ENCODE data around the gene ALDH5A1. TPM values are rescaled to one million over a fixed set of nuclear protein-coding genes. Genes with fewer than 3 reads are reported as not detected.

ALDH5A1 gene
- total and polyA plus RNA-seq, 12 donors = 1.9 to 45.5 (median 29.5) TPM

DNA sequence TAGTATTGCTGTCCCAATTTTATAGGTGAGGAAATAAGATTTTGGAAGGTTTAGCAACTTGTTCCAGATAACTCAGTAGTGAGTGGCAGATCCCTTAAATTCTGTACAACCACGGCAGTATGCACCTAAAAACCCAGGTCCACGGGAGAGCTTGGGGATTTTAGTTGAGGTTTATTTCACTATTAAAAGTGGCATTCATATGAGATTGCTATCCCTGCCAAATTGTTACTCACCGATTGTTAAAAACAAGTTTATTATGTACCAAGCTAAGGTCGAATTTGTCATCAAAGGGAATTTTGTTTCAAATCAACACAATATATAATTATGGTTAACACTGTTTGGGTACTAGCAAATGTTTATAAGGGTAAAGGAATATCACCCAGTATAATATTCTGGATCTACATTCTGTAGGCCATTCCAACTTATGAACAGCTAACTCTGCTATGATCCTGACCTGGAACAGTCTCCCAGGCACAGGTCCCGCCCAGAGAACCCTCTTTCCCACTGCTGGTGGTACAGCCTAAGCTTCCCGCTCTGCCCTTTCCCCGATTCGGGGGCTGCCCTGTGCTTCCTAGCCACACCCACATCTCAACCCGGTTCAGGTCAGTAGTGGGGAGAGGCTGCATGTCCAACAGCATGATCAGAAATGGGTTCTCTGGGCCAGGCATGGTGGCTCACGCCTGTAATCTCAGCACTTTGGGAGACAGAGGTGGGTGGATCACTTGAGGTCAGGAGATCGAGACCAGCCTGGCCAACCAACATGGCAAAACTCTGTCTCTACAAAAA lies 30.3 kb upstream of the ALDH5A1 start:
- no peaks in the 10 kb centered on the region for H3K27me3 ChIP-seq
- DNase-seq = no peak
- TF ChIP-seq, protein P1, sequence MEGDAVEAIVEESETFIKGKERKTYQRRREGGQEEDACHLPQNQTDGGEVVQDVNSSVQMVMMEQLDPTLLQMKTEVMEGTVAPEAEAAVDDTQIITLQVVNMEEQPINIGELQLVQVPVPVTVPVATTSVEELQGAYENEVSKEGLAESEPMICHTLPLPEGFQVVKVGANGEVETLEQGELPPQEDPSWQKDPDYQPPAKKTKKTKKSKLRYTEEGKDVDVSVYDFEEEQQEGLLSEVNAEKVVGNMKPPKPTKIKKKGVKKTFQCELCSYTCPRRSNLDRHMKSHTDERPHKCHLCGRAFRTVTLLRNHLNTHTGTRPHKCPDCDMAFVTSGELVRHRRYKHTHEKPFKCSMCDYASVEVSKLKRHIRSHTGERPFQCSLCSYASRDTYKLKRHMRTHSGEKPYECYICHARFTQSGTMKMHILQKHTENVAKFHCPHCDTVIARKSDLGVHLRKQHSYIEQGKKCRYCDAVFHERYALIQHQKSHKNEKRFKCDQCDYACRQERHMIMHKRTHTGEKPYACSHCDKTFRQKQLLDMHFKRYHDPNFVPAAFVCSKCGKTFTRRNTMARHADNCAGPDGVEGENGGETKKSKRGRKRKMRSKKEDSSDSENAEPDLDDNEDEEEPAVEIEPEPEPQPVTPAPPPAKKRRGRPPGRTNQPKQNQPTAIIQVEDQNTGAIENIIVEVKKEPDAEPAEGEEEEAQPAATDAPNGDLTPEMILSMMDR (IDR thresholded peaks at IDR 0.05) = no peak
- no peak overlapping the region for H3K4me3 ChIP-seq
- no peak overlapping the region for H3K27ac ChIP-seq
- 87 to 90% methylated on average over 11 of the region's 11 CpGs for WGBS, 2 donors
- ATAC-seq = no peak
- intact Hi-C loops (cut with DNase I) = no loop called here
- no peaks in the 10 kb centered on the region for H3K36me3 ChIP-seq
- H3K9me3 ChIP-seq = no peaks in the 10 kb centered on the region
- H3K4me1 ChIP-seq = no peaks in the 10 kb centered on the region

GRCh38 chr6:24469811-24470210 lies 25.0 kb upstream of the ALDH5A1 start:
- intact Hi-C loops (cut with DNase I) = no loop called here
- Histone ChIP-seq H3K27ac (no peak overlapping the region), H3K9me3 (no peaks in the 10 kb centered on the region), H3K4me3 (no peak overlapping the region), H3K36me3 (no peaks in the 10 kb centered on the region), H3K4me1 (no peaks in the 10 kb centered on the region), H3K27me3 (no peaks in the 10 kb centered on the region)
- ATAC-seq = no peak
- WGBS, 2 donors = 91 to 96% methylated on average over 7 of the region's 7 CpGs
- TF ChIP-seq, protein P1 (IDR thresholded peaks at IDR 0.05) = no peak
- DNase-seq = no peak

DNA sequence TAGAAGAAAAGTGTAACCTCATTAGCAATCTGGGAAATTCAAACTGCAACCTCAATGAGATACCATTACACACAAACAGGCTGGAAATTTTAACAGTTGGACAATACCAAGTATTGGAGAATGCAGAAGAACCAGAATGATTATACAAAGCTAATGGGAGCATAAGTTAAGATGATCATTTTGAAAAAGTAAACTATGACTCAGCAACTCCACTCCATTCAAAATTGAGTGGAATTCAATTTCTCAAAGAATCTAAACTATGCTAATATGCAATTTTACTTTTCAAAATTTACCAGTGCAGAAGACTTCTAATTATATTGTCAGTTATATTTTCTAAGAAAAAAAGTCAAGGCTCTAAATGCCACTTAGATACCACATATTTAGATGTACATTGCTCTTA lies 22.6 kb upstream of the ALDH5A1 start:
- no peak for ATAC-seq
- Histone ChIP-seq H3K27me3 (no peaks in the 10 kb centered on the region), H3K9me3 (no peaks in the 10 kb centered on the region), H3K36me3 (no peaks in the 10 kb centered on the region), H3K4me1 (no peaks in the 10 kb centered on the region), H3K4me3 (no peak overlapping the region), H3K27ac (no peak overlapping the region)
- intact Hi-C loops (cut with DNase I) = no loop called here
- no peak for DNase-seq
- TF ChIP-seq, protein P1 (IDR thresholded peaks at IDR 0.05) = no peak

DNA sequence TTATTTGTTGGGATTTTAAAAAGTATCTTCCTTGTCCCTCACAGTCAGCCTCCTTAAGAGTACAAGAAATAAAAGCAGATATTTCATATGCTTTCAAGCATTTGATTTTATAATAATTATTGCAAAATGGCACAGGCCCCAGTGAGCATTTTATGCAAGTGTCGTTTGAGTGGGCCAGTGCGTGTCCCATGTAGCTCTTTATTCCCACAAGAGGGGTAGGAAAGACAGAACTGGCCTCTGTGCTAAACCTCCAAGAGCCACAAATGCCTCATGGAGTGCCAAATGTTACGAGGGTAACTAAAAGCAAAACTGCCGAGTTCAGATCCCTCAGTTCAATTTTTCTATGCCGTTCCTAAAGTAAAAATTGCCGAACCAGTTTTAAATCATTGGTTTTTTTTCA lies 18.1 kb upstream of the ALDH5A1 start:
- peaks cover 0 to 4% (median 0%) of the 10 kb centered on the region in 9 donors for H3K4me1 ChIP-seq
- H3K27ac ChIP-seq = no peak overlapping the region
- no peaks in the 10 kb centered on the region for H3K9me3 ChIP-seq
- DNase-seq = no peak
- no peak overlapping the region for H3K4me3 ChIP-seq
- no peaks in the 10 kb centered on the region for H3K27me3 ChIP-seq
- TF ChIP-seq, protein P1 (IDR thresholded peaks at IDR 0.05) = no peak
- no peak for ATAC-seq
- WGBS, 2 donors = 91 to 96% methylated on average over 6 of the region's 6 CpGs
- intact Hi-C loops (cut with DNase I) = no loop called here
- H3K36me3 ChIP-seq = no peaks in the 10 kb centered on the region
